ENCODE data around the gene TP53I13. TPM values are rescaled to one million over a fixed set of nuclear protein-coding genes. Genes with fewer than 3 reads are reported as not detected.

Gene TP53I13
- total RNA-seq, 1 donor: 57.2 TPM

DNA sequence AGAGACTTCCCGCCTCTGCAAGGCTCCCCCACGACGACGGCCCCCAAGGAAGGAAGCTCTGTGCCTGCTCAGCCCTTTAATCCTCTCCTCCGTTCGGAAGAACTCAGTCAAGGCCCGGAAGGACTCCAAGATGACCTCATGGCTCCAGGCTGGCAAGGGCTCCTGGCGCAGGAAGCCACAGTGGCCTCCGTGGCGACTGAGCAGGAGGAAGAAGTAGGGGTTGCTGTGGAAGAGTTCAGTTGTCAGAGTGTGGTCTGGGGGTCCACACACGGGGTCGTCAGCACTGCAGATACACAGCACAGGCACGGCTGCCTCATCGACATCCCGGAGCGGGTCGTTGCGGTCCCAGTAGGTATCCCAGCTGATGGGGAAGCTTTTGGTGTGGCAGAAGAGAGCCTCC, 5.9 kb upstream of the TP53I13 start:
- Histone ChIP-seq H2AFZ (ENCODE audit: low read length) (no peak overlapping the region), H3K36me3 (ENCODE audit: insufficient read depth, low read length) (peaks cover 5% of the 10 kb centered on the region), H4K20me1 (ENCODE audit: insufficient read depth, low read length) (peaks cover 5% of the 10 kb centered on the region), H3K4me1 (ENCODE audit: insufficient read depth, low read length) (peaks cover 8% of the 10 kb centered on the region), H3K27ac (ENCODE audit: low read depth, low read length) (no peak overlapping the region), H3K79me2 (ENCODE audit: insufficient read depth, low read length) (no peaks in the 10 kb centered on the region), H3K4me2 (ENCODE audit: insufficient read depth, low read length) (no peak overlapping the region), H3K27me3 (ENCODE audit: insufficient read depth, low read length) (no peaks in the 10 kb centered on the region), H3K9me3 (ENCODE audit: low read depth, low read length) (no peaks in the 10 kb centered on the region), H3K4me3 (ENCODE audit: insufficient read depth, low read length) (no peak overlapping the region)
- TF ChIP-seq, protein P1, sequence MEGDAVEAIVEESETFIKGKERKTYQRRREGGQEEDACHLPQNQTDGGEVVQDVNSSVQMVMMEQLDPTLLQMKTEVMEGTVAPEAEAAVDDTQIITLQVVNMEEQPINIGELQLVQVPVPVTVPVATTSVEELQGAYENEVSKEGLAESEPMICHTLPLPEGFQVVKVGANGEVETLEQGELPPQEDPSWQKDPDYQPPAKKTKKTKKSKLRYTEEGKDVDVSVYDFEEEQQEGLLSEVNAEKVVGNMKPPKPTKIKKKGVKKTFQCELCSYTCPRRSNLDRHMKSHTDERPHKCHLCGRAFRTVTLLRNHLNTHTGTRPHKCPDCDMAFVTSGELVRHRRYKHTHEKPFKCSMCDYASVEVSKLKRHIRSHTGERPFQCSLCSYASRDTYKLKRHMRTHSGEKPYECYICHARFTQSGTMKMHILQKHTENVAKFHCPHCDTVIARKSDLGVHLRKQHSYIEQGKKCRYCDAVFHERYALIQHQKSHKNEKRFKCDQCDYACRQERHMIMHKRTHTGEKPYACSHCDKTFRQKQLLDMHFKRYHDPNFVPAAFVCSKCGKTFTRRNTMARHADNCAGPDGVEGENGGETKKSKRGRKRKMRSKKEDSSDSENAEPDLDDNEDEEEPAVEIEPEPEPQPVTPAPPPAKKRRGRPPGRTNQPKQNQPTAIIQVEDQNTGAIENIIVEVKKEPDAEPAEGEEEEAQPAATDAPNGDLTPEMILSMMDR (IDR thresholded peaks at IDR 0.05; ENCODE audit: extremely low read depth, low read depth, low read length): no peak
- DNase-seq (ENCODE audit: insufficient read length, low spot score, missing footprints): peak; percentile 19

DNA sequence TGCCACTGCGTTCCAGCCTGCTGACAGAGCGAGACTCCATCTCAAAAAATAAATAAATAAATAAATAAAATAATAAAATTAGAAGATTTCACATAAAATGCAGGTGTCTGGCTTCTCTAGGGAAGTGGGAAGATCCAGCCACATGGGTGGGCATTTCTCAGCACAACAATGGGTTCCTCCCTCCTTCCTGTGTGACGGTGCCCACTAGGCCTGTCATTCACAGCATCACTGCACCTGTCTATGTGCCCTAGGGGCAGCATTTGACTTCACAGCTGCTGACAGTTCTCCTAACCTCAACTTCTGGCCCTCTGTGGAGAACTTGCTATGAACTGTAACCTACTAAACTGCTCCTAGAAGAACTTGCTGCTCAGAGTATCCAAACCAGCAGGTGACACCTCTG, 4.7 kb upstream of the TP53I13 start:
- H3K9me3 ChIP-seq (ENCODE audit: low read depth, low read length): no peaks in the 10 kb centered on the region
- no peak overlapping the region for H2AFZ ChIP-seq (ENCODE audit: low read length)
- H3K4me1 ChIP-seq (ENCODE audit: insufficient read depth, low read length): peaks cover 9% of the 10 kb centered on the region
- DNase-seq (ENCODE audit: insufficient read length, low spot score, missing footprints): no peak
- H3K36me3 ChIP-seq (ENCODE audit: insufficient read depth, low read length): peaks cover 5% of the 10 kb centered on the region
- H4K20me1 ChIP-seq (ENCODE audit: insufficient read depth, low read length): peaks cover 5% of the 10 kb centered on the region
- TF ChIP-seq, protein P1 (IDR thresholded peaks at IDR 0.05; ENCODE audit: extremely low read depth, low read depth, low read length): no peak
- no peaks in the 10 kb centered on the region for H3K79me2 ChIP-seq (ENCODE audit: insufficient read depth, low read length)
- H3K4me3 ChIP-seq (ENCODE audit: insufficient read depth, low read length): no peak overlapping the region
- no peaks in the 10 kb centered on the region for H3K27me3 ChIP-seq (ENCODE audit: insufficient read depth, low read length)
- no peak overlapping the region for H3K4me2 ChIP-seq (ENCODE audit: insufficient read depth, low read length)
- H3K27ac ChIP-seq (ENCODE audit: low read depth, low read length): no peak overlapping the region

DNA sequence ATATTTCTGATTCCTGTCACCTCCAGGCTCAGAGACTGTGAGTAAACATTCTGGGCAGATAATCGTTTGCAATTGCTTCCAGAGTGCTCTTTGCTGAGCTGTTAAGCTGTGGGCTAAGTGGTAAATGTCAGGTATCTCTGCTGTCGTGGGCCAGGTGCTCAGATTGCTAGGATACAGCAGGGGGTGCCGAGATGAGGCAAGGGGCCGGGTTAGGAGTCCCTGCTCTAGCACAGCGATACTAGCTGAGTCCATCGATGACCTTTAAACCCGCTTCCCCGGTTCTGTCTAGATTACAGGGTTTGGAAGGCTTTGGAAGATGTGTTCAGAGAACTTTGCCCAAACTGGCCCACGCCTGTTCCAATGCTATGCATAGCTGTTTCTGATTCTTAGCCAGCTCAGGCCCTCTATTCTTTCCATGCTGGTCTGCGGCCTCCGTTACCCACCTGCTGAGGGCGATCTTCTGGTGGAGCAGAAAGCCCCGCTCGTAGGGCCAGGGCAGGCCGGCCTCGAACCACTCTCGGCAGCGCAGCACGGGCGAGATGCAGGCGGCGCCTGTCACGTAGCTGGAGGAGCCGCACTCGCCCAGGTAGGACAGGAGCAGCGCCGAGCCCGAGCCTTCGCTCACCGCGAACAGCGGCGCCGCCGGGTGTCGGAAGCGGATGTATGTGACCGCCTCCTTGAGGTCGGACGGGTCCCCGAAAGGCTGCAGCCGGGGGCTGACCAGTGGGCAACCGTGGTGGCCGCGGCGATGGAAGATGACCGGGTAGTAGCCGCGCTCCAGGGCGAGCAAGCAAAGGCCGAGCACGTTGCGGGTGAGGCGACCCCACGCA, 2.6 kb upstream of the TP53I13 start:
- TF ChIP-seq, protein P1 (IDR thresholded peaks at IDR 0.05; ENCODE audit: extremely low read depth, low read depth, low read length): peak; percentile 7
- peak overlapping the region; percentile 72 for H3K4me3 ChIP-seq (ENCODE audit: insufficient read depth, low read length)
- no peak overlapping the region for H3K27ac ChIP-seq (ENCODE audit: low read depth, low read length)
- no peaks in the 10 kb centered on the region for H3K9me3 ChIP-seq (ENCODE audit: low read depth, low read length)
- H3K4me1 ChIP-seq (ENCODE audit: insufficient read depth, low read length): peaks cover 17% of the 10 kb centered on the region
- peak overlapping the region; percentile 78 for H2AFZ ChIP-seq (ENCODE audit: low read length)
- H3K79me2 ChIP-seq (ENCODE audit: insufficient read depth, low read length): peaks cover 2% of the 10 kb centered on the region
- peak overlapping the region; percentile 77 for H3K4me2 ChIP-seq (ENCODE audit: insufficient read depth, low read length)
- peaks cover 10% of the 10 kb centered on the region for H3K36me3 ChIP-seq (ENCODE audit: insufficient read depth, low read length)
- H4K20me1 ChIP-seq (ENCODE audit: insufficient read depth, low read length): peaks cover 5% of the 10 kb centered on the region
- H3K27me3 ChIP-seq (ENCODE audit: insufficient read depth, low read length): no peaks in the 10 kb centered on the region
- DNase-seq (ENCODE audit: insufficient read length, low spot score, missing footprints): peak; percentile 89

DNA sequence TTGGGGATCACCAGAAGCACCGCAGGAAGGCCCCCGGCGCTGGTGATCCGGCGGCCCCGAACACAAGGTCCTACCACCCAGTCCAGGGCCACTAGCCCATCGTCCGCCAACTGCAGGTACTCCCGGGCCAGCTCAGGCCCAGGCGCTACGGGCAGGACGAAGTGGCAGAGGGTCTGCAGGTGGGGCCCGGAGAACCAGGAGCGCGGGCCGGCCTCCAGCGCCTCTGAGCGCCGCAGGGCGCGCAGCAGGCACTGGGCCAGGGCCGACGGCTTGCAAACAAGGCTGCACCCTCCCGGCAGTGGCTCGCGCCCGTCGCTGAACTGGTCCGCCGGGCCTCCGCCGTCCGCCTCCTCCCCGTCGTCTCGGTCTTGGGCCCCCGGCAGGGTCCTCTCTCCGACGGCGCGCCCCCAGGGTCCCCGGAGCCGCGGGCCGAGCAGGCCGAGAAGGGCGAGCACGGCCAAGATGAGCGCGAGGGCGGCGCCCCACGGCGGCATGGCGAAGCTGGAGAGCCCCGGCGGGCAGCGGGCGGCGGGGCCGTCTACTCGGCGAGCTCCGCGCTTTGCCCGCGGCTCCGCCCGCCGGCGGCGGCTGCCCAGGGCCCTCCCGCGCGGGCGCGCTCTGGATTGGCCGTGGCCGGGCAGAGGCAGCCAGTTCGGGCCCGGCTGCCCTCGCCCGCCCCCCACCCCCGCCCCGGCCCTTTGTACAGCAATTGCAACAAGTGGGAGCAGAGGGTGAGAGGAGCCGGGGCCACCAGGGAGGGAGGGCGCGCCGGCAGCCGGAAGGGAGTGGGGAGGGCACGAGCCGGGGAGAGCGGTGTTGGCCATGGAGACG, 1.8 kb upstream of the TP53I13 start, which contains the start of gene ABHD15:
Gene ABHD15 (minus strand): TSS at position 565 of the 831 bp plus-strand sequence. CDS start 71 bp downstream, at position 494.
- H3K79me2 ChIP-seq (ENCODE audit: insufficient read depth, low read length): peaks cover 2% of the 10 kb centered on the region
- H3K4me3 ChIP-seq (ENCODE audit: insufficient read depth, low read length): peak within 1 kb of the TSS; percentile 80
- TF ChIP-seq, protein P1 (IDR thresholded peaks at IDR 0.05; ENCODE audit: extremely low read depth, low read depth, low read length): no peak
- peak within 1 kb of the TSS; percentile 90 for H3K4me2 ChIP-seq (ENCODE audit: insufficient read depth, low read length)
- H3K27me3 ChIP-seq (ENCODE audit: insufficient read depth, low read length): no peaks in the 10 kb centered on the region
- H3K9me3 ChIP-seq (ENCODE audit: low read depth, low read length): no peaks in the 10 kb centered on the region
- peaks cover 17% of the 10 kb centered on the region for H3K4me1 ChIP-seq (ENCODE audit: insufficient read depth, low read length)
- no peaks in the 10 kb centered on the region for H4K20me1 ChIP-seq (ENCODE audit: insufficient read depth, low read length)
- H3K27ac ChIP-seq (ENCODE audit: low read depth, low read length): no peak within 1 kb of the TSS
- peak within 1 kb of the TSS; percentile 78 for H2AFZ ChIP-seq (ENCODE audit: low read length)
- peaks cover 12% of the 10 kb centered on the region for H3K36me3 ChIP-seq (ENCODE audit: insufficient read depth, low read length)
- DNase-seq (ENCODE audit: insufficient read length, low spot score, missing footprints): peak; percentile 99
